Peyer's patch (tissue), 4 donors: ENCODE data around the gene GPR141. TPM values are rescaled to one million over a fixed set of nuclear protein-coding genes. Genes with fewer than 3 reads are reported as not detected.

ENCODE experiments used
- DNase-seq, 3 donors: peaks; one replicate each; pipeline ENCODE4 v3.0.0-alpha.2; 2017 to 2019
- H3K27ac ChIP-seq, 4 donors: fragments of 200-600 bp; sonication (generic); one replicate each; pipeline ENCODE4 v1.5.1; 2016 to 2019
- H3K27me3 ChIP-seq, 2 donors: fragments of 200-600 bp; sonication (generic); one replicate each; pipeline ENCODE4 v1.5.1; 2019
- H3K36me3 ChIP-seq, 3 donors: fragments of 200-600 bp; sonication (generic); one replicate each; pipeline ENCODE4 v1.5.1; 2016 to 2019
- H3K4me1 ChIP-seq, 4 donors: fragments of 200-600 bp; sonication (generic); one replicate each; pipeline ENCODE4 v1.5.1; 2016 to 2019
- H3K4me3 ChIP-seq, 4 donors: fragments of 200-600 bp; sonication (generic); 1 replicate in 3 of 4; 2 replicates in 1 of 4; pipeline ENCODE4 v1.5.1; 2016 to 2019; ENCODE audit warnings: mild to moderate bottlenecking in 1 of 4
- H3K9me3 ChIP-seq, 4 donors: fragments of 200-600 bp; sonication (generic); one replicate each; pipeline ENCODE4 v1.5.1; 2016 to 2019; ENCODE audit warnings: mild to moderate bottlenecking in 1 of 4
- CTCF ChIP-seq, 6 experiments: fragments of 450-650 bp in 4 of 6; fragments of 200-600 bp in 2 of 6; sonication (generic) in 1 of 6; IDR thresholded peaks; one replicate each; pipeline ENCODE4 v1.5.1; 2017 to 2019; ENCODE audit warnings: antibody characterized with exemption in 6 of 6, mild to moderate bottlenecking in 3 of 6, moderate library complexity in 1 of 6
- POLR2A ChIP-seq, 2 donors: fragments of 450-650 bp; IDR thresholded peaks; one replicate each; pipeline ENCODE4 v1.5.1; 2017; ENCODE audit warnings: antibody characterized with exemption in 2 of 2, mild to moderate bottlenecking in 2 of 2, moderate library complexity in 2 of 2
- total RNA-seq, 4 donors: library from RNA; depleted of rRNA; stranded (reverse); fragments of >200 nt; gene quantifications; one replicate each; pipeline ENCODE4 v1.1.0, GENCODE V29; 2016

GPR141 gene
- total RNA-seq, 4 donors from 2014 or later: not detected

DNA sequence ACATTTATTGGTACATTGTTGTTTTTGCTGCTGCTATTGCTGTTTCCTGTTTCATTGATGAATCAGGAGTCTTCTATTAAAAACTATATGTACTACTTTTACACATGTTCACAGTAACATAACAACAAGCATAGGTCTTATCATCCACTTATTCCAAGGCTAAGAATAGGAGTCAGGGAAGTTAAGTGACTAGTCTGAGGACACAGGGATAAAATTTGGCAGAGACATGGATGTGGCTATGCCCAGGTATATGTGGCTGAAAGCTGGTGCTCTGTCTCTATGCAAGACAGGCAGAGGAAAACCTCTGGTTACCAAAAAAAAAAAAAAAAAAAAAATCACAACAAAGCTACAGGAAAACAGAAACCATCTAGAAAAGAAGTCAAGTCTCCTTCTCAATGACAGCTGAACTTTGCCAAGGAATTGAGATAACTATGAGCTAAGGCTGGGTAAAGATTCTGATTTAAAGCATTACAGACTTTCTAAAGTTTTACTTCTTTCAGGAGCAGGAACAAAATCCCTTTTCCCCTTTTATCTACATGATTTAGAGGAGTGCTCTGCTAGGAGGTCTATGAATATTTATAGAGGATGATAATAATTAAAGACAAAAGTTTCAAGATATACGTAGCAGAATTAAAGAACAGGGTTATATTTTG, 70.0 kb downstream of the GPR141 start:
- no peaks in the 10 kb centered on the region for H3K9me3 ChIP-seq
- H3K4me1 ChIP-seq: no peaks in the 10 kb centered on the region
- no peak for DNase-seq
- no peaks in the 10 kb centered on the region for H3K27me3 ChIP-seq
- H3K4me3 ChIP-seq: no peak overlapping the region
- H3K36me3 ChIP-seq: no peaks in the 10 kb centered on the region
- no peak for TF ChIP-seq POLR2A (IDR thresholded peaks at IDR 0.05)
- TF ChIP-seq CTCF (IDR thresholded peaks at IDR 0.05): no peak
- H3K27ac ChIP-seq: no peak overlapping the region

DNA sequence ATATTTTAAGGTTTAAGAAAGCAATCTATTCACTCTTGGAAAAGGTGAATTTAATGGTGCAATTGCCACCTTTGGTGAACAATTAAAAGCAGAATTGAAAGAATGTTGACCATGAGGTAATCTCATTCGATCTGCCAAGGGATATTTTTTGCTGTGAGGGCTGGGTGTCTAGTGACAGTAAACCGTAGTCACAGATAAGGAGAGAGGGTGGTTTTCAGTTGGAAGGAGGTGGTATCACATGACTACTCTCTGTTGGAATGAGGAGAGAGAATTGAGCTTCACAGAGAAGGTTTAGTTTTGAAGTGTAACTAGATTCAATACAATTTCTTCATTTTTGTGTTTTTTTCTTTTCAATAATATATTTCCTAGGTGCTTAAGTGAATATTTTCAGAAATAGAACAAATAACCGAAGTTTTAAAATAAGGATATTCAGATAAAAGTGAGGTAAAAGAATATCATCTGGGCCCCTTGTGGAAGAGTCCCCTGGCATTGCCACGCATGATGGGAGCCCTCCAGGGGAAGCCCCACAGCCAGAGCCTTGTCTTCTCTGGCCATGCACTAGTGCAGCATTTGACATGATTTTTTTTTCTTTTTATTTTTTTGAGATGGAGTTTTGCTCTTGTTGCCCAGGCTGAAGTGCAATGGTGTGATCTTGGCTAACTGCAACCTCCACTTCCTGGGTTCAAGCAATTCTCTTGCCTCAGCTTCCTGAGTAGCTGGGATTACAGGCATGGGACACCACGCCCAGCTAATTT, 73.4 kb downstream of the GPR141 start:
- Histone ChIP-seq H3K27me3 (no peaks in the 10 kb centered on the region), H3K4me3 (no peak overlapping the region), H3K27ac (no peak overlapping the region), H3K36me3 (no peaks in the 10 kb centered on the region), H3K9me3 (no peaks in the 10 kb centered on the region), H3K4me1 (no peaks in the 10 kb centered on the region)
- TF ChIP-seq POLR2A (IDR thresholded peaks at IDR 0.05) (no peak), CTCF (IDR thresholded peaks at IDR 0.05) (no peak)
- DNase-seq: no peak

DNA sequence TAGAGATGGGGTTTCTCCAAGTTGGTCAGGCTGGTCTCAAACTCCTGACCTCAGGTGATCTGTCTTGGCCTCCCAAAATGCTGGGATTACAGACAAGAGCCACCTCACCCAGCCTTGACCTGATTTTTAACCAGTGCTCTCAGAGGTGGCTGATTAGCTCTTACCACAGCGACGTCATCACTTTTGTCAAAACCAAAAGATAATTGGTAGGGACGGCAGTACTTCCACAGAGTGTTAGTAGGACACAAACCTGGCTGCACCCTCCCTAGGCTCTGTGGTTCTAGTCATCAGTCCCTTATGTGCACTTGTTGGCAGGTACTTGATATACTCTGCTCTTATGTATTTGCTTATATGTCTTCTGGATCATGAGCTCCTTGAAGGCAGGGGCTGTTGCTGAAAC, 74.0 kb downstream of the GPR141 start:
- DNase-seq: no peak
- Histone ChIP-seq H3K4me3 (no peak overlapping the region), H3K27me3 (no peaks in the 10 kb centered on the region), H3K27ac (no peak overlapping the region), H3K4me1 (no peaks in the 10 kb centered on the region), H3K9me3 (no peaks in the 10 kb centered on the region), H3K36me3 (no peaks in the 10 kb centered on the region)
- TF ChIP-seq CTCF (IDR thresholded peaks at IDR 0.05) (no peak), POLR2A (IDR thresholded peaks at IDR 0.05) (no peak)

- Histone ChIP-seq H3K9me3 (no peaks in the 10 kb centered on the region), H3K36me3 (no peaks in the 10 kb centered on the region), H3K4me1 (no peaks in the 10 kb centered on the region), H3K27ac (no peak overlapping the region), H3K27me3 (no peaks in the 10 kb centered on the region), H3K4me3 (no peak overlapping the region)
- no peak for DNase-seq
- no peak for TF ChIP-seq CTCF (IDR thresholded peaks at IDR 0.05)
- TF ChIP-seq POLR2A (IDR thresholded peaks at IDR 0.05): no peak
Observed at GRCh38 chr7:37758501-37759045, 75.0 kb downstream of the GPR141 start.

DNA sequence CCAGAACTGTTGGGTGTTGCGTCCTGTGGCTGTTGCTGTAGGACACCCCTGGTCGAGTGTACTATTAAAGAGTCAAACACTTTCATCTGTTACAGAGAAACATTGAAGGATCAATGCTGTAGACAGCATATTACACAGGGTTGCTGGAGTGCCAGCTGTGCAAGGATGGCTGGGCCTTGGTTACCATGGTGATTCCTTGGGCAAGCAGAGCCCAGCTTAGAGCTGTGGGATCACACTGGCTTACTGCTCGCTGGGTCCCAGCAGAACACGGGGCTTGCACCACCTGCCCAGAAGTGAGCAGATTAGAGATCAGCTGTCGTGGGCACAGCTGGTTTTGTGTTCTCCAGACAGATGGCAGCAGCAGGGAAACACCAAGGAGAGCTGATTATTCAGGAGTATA, 76.0 kb downstream of the GPR141 start:
- Histone ChIP-seq H3K27ac (no peak overlapping the region), H3K27me3 (no peaks in the 10 kb centered on the region), H3K9me3 (no peaks in the 10 kb centered on the region), H3K36me3 (no peaks in the 10 kb centered on the region), H3K4me1 (no peaks in the 10 kb centered on the region), H3K4me3 (no peak overlapping the region)
- TF ChIP-seq POLR2A (IDR thresholded peaks at IDR 0.05): no peak
- no peak for TF ChIP-seq CTCF (IDR thresholded peaks at IDR 0.05)
- DNase-seq: no peak
